Neural cell (in vitro differentiated cells): ENCODE results near the gene RNF133.

ENCODE experiments used
- CTCF ChIP-seq: fragments of 450-650 bp; IDR thresholded peaks from 2 replicates; pipeline ENCODE4 v1.5.1; 2014; ENCODE audit warnings: antibody characterized with exemption, mild to moderate bottlenecking, moderate library complexity; ENCODE audit not compliant: poor library complexity, severe bottlenecking
- EP300 ChIP-seq: fragments of 450-650 bp; conservative IDR thresholded peaks from 2 replicates; pipeline ENCODE4 v1.6.1; 2014; ENCODE audit warnings: antibody characterized with exemption, mild to moderate bottlenecking, moderate library complexity; ENCODE audit not compliant: poor library complexity, severe bottlenecking
- MXI1 ChIP-seq: fragments of 450-650 bp; conservative IDR thresholded peaks from 2 replicates; pipeline ENCODE4 v1.6.1; 2014; ENCODE audit warnings: antibody characterized with exemption, mild to moderate bottlenecking; ENCODE audit not compliant: poor library complexity, severe bottlenecking
- POLR2AphosphoS5 ChIP-seq: IDR thresholded peaks from 2 replicates; pipeline ENCODE4 v1.6.1; 2012
- RAD21 ChIP-seq: fragments of 450-650 bp; conservative IDR thresholded peaks from 2 replicates; pipeline ENCODE4 v1.6.1; 2014; ENCODE audit warnings: antibody characterized with exemption, mild to moderate bottlenecking, moderate library complexity
- TAF1 ChIP-seq: IDR thresholded peaks from 2 replicates; pipeline ENCODE4 v1.6.1; 2012; ENCODE audit warnings: low read depth

DNA sequence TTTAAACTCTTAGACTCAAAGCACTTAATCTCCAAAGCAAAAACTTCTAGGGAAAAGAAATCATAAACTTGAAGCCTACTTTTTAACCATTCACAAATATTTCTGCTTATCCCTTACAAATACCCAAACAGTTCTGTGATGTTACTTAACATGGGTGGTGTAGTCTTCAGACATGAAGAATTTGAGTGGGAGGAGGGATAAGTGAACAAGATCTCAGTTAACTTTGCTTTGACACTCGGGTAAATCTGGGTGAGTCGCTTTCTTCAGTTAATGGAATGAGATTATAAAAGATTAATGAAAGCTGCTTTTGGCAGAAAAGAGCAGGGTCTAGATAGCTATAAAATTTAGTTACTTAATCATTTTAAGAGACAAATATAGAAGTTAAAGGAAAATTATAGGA lies 47.5 kb downstream of the RNF133 start:
- TF ChIP-seq CTCF (no peak), EP300 (no peak), RAD21 (no peak), POLR2AphosphoS5 (no peak), MXI1 (no peak), TAF1 (no peak)
